Measurements from ENCODE around the gene DCDC2. TPM values are rescaled to one million over a fixed set of nuclear protein-coding genes. Genes with fewer than 3 reads are reported as not detected.

The DCDC2 gene
- total and polyA plus RNA-seq, 2 donors (not counting 3 experiments of a cell fraction or from before 2014, with no cell fraction given), result not detected

DNA sequence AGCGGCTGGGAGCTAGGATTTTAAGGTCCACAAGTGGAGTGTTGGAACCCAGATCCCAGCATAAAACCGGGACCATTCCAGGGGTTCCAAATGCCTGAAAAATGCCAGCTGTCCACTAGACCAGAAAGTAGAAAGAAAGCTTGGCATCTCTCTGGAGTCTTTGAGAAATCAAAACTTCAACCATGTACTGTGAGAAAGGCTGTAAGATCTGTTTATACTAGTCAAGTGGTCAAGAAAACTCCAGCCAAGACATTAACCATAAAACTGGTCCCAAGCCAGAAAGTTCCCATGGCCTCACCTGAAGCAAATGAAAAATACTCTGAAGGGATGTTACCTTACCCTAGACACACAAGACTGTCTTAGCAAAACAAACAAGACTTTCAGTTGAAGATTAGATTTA is 112.6 kb downstream of the DCDC2 start:
- BruUV-seq (replicated peaks), result no TSS peak
- H3K9me1 ChIP-seq (replicated peaks; ENCODE audit: control insufficient read depth, extremely low read depth, insufficient read depth, low read length), result no peaks in the 10 kb centered on the region
- no peaks in the 10 kb centered on the region for H3K79me2 ChIP-seq (ENCODE audit: control insufficient read depth, insufficient read depth, low read length)
- CTCF ChIA-PET, result interaction anchor here (0.6 kb wide), 1 partner anchor 29 kb away, joined by 3 read pairs; no protein-coding TSS in a partner anchor
- no peak overlapping the region for H3K27ac ChIP-seq (ENCODE audit: insufficient read depth, low read depth, low read length)
- no peak overlapping the region for H3K4me3 ChIP-seq (replicated peaks in 1 of 3; ENCODE audit: insufficient read depth in 1 of 3, low read depth in 1 of 3, low read length in 3 of 3)
- dilution Hi-C loops (cut with MboI; ENCODE audit: extremely low pct_ligation_motif_present, low sequenced_read_pairs) (no loop called here), intact Hi-C loops (cut with micrococcal nuclease) (no loop called here)
- H3K9me3 ChIP-seq (replicated peaks; ENCODE audit: control insufficient read depth, insufficient read depth, low read length), result no peaks in the 10 kb centered on the region
- H2AFZ ChIP-seq (ENCODE audit: low read depth, low read length), result no peak overlapping the region
- H3K27me3 ChIP-seq (ENCODE audit: control insufficient read depth in 2 of 2, insufficient read depth in 2 of 2, low read length in 2 of 2), result no peaks in the 10 kb centered on the region
- no peaks in the 10 kb centered on the region for H3K36me3 ChIP-seq (ENCODE audit: control insufficient read depth in 2 of 2, extremely low read depth in 1 of 2, insufficient read depth in 2 of 2, low read length in 2 of 2)
- DNase-seq (ENCODE audit: low read depth, low spot score) (no peak), FAIRE-seq (no peak)
- no peak for TF ChIP-seq FOS (IDR thresholded peaks at IDR 0.05; ENCODE audit: borderline replicate concordance, insufficient read depth, low read length)
- TF ChIP-seq POLR2AphosphoS5 (IDR thresholded peaks at IDR 0.05; ENCODE audit: insufficient read depth, low read depth, low read length), result no peak
- TF ChIP-seq GATA2 (IDR thresholded peaks at IDR 0.05; ENCODE audit: insufficient read depth, insufficient read length, low read depth, low read length), result no peak
- TF ChIP-seq POLR2A (IDR thresholded peaks at IDR 0.05; ENCODE audit: low read depth, low read length), result no peak
- no peak for TF ChIP-seq EZH2 (IDR thresholded peaks at IDR 0.05; ENCODE audit: borderline replicate concordance, low read depth, low read length, severe bottlenecking)
- TF ChIP-seq CTCF (IDR thresholded peaks at IDR 0.05; ENCODE audit: extremely low read depth in 1 of 2, insufficient read depth in 1 of 2, low read depth in 1 of 2, low read length in 2 of 2), result no peak
- H3K4me1 ChIP-seq (ENCODE audit: control insufficient read depth, extremely low read depth, insufficient read depth, low read length), result no peaks in the 10 kb centered on the region
- no peak overlapping the region for H3K9ac ChIP-seq (replicated peaks; ENCODE audit: extremely low read depth, insufficient read depth, low read length)
- H3K4me2 ChIP-seq (ENCODE audit: insufficient read depth, low read length), result no peak overlapping the region
- POLR2A ChIA-PET, result no interaction called here
- no peaks in the 10 kb centered on the region for H4K20me1 ChIP-seq (replicated peaks; ENCODE audit: control insufficient read depth, extremely low read depth, insufficient read depth, low read length)

DNA sequence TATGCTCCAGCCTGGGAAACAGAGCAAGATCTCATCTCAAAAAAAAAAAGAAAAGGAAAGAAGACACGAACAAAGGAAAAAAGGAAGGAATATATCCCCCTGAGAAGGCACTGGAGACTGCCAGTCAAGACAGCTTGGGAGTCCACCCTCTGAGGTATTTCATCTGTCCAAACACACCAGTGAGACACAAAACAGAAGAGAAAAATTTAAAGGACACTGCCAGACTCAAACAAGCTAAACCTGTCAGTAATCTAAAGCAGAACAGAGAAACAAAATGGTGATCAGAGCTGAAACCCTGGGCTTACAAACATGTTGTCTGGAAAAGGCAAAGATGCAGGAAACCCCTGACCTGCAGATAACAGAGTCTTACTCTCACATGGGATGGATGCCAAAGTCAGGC is 114.9 kb downstream of the DCDC2 start:
- BruUV-seq (replicated peaks), result no TSS peak
- Histone ChIP-seq H2AFZ (ENCODE audit: low read depth, low read length) (no peak overlapping the region), H4K20me1 (replicated peaks; ENCODE audit: control insufficient read depth, extremely low read depth, insufficient read depth, low read length) (no peaks in the 10 kb centered on the region), H3K9me3 (replicated peaks; ENCODE audit: control insufficient read depth, insufficient read depth, low read length) (no peaks in the 10 kb centered on the region), H3K79me2 (ENCODE audit: control insufficient read depth, insufficient read depth, low read length) (no peaks in the 10 kb centered on the region), H3K4me2 (ENCODE audit: insufficient read depth, low read length) (no peak overlapping the region), H3K27me3 (ENCODE audit: control insufficient read depth in 2 of 2, insufficient read depth in 2 of 2, low read length in 2 of 2) (no peaks in the 10 kb centered on the region), H3K4me1 (ENCODE audit: control insufficient read depth, extremely low read depth, insufficient read depth, low read length) (no peaks in the 10 kb centered on the region), H3K9me1 (replicated peaks; ENCODE audit: control insufficient read depth, extremely low read depth, insufficient read depth, low read length) (no peaks in the 10 kb centered on the region), H3K4me3 (replicated peaks in 1 of 3; ENCODE audit: insufficient read depth in 1 of 3, low read depth in 1 of 3, low read length in 3 of 3) (no peak overlapping the region), H3K36me3 (ENCODE audit: control insufficient read depth in 2 of 2, extremely low read depth in 1 of 2, insufficient read depth in 2 of 2, low read length in 2 of 2) (no peaks in the 10 kb centered on the region), H3K9ac (replicated peaks; ENCODE audit: extremely low read depth, insufficient read depth, low read length) (no peak overlapping the region), H3K27ac (ENCODE audit: insufficient read depth, low read depth, low read length) (no peak overlapping the region)
- intact Hi-C loops (cut with micrococcal nuclease) (no loop called here), dilution Hi-C loops (cut with MboI; ENCODE audit: extremely low pct_ligation_motif_present, low sequenced_read_pairs) (no loop called here)
- POLR2A ChIA-PET, result no interaction called here
- FAIRE-seq (no peak), DNase-seq (ENCODE audit: low read depth, low spot score) (no peak)
- CTCF ChIA-PET, result no interaction called here
- TF ChIP-seq POLR2A (IDR thresholded peaks at IDR 0.05; ENCODE audit: low read depth, low read length) (no peak), POLR2AphosphoS5 (IDR thresholded peaks at IDR 0.05; ENCODE audit: insufficient read depth, low read depth, low read length) (no peak), FOS (IDR thresholded peaks at IDR 0.05; ENCODE audit: borderline replicate concordance, insufficient read depth, low read length) (no peak), CTCF (IDR thresholded peaks at IDR 0.05; ENCODE audit: extremely low read depth in 1 of 2, insufficient read depth in 1 of 2, low read depth in 1 of 2, low read length in 2 of 2) (no peak), EZH2 (IDR thresholded peaks at IDR 0.05; ENCODE audit: borderline replicate concordance, low read depth, low read length, severe bottlenecking) (no peak), MAX (IDR thresholded peaks at IDR 0.05; ENCODE audit: insufficient read depth, insufficient read length) (no peak), GATA2 (IDR thresholded peaks at IDR 0.05; ENCODE audit: insufficient read depth, insufficient read length, low read depth, low read length) (no peak)
